HG02571 (cell line): ENCODE measurements around the gene TENM4.
"Not testable (repeated sequence)": the region's sequence is repeated elsewhere in the genome, so short reads cannot be mapped to it uniquely, and the experiment has no call there.

ENCODE experiments used
- ATAC-seq: cut with Tn5 transposase; IDR thresholded peaks from one replicate; pipeline ENCODE4 v1.9.1; 2021; ENCODE audit warnings: mild to moderate bottlenecking, moderate library complexity; ENCODE audit not compliant: unreplicated experiment

Gene TENM4

GRCh38 chr11:79226126-79226525, 214.7 kb downstream of the TENM4 start:
- no peak for ATAC-seq

DNA sequence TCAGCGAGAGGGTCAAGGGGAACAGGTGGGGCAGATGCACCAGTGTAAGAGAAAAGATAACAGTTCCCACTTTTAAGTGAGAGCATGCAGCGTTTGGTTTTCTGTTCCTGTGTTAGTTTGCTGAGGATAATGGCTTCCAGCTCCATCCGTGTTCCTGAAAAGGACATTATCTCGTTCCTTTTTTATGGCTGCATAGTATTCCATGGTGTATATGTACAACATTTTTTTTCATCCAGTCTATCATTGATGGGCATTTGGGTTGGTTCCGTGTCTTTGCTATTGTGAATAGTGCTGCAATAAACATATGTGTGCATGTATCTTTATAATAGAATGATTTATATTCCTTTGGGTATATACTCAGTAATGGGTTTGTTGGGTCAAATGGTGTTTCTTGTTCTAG, 218.7 kb downstream of the TENM4 start:
- not testable (repeated sequence) for ATAC-seq

- no peak for ATAC-seq
Observed at GRCh38 chr11:79221444-79222130, 219.2 kb downstream of the TENM4 start.

DNA sequence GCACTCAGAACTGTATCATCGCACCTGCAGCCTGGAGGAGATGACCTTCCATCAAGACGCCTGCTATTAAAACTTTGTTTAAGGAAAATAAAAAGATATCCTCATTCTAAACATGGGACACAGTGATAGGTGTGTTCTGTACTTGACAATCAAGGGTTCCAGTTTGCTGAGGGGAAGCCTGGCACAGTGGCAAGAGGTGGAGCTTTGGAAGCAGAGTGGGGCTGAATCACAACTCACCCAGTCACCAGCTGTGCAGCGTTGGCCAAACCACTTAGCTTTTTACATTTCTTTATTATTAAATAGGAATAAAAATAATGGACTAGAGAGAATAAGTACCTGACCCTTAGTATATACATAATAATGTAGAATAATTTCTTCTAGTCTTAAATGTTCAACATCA, 220.7 kb downstream of the TENM4 start:
- ATAC-seq, result no peak

- no peak for ATAC-seq
Observed at GRCh38 chr11:79219186-79220045, 221.4 kb downstream of the TENM4 start.

DNA sequence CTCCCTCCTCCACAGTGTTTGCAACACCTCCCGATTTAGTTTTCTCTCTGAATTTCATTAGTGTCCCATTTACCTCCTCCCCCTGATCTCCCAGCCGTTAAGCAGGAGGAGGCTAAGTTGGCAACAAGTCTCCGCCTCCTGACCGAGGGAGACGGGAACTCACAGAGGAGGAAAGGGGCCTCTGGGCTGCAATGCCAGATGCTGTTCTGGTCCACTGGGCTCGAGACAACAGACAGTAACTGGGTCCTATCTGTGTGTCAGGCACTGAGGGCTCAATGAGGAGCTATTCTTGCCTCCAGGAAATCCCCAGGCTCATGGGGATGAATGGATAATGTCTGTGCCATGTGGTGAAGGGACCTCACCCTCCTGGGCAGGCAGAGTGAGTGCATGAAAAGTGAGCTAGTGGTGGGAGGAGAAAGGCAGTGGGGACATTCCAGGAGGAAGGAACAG, 228.1 kb downstream of the TENM4 start:
- no peak for ATAC-seq

- no peak for ATAC-seq
Observed at GRCh38 chr11:79209540-79210266, 231.1 kb downstream of the TENM4 start.

GRCh38 chr11:79208126-79208525, 232.7 kb downstream of the TENM4 start:
- ATAC-seq, result no peak

DNA sequence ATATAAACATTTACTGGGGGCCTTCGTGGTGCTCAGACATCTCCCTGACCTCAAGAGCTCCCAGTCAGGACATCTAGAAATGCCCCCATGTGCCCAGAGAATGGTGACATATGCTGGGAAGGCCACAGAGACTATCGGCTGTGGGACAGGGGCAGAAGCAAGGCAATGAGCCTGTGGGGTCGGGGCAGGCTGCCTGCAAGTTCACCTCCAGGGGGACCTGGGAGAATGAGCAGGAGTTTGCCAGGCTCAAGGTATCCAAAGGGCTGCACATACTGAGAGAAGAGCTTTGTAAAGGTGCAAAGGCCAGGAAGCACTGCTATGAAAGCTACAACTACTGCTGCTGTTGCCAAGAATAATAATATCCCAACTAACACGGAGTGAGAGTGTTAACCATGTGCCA, 233.9 kb downstream of the TENM4 start:
- no peak for ATAC-seq

DNA sequence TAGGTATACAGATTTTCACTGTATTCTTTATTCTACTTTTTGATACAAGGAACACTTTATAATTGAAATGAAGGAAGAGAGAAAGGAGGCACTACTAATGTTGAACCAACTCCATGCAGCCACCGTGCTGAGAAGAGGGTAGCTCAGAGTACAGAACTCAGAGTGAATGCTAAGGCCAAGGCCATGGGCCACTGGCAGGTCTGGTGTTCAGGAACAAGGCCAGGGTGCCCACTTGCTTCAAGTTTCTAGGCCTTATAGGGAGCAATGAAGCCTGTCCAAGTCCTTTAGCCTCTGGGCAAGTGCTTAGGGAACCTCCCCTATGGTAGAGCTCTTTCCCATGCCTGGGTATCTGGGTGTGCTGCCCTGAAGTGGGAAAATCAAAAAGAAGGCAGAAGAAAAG, 235.0 kb downstream of the TENM4 start:
- ATAC-seq, result no peak

DNA sequence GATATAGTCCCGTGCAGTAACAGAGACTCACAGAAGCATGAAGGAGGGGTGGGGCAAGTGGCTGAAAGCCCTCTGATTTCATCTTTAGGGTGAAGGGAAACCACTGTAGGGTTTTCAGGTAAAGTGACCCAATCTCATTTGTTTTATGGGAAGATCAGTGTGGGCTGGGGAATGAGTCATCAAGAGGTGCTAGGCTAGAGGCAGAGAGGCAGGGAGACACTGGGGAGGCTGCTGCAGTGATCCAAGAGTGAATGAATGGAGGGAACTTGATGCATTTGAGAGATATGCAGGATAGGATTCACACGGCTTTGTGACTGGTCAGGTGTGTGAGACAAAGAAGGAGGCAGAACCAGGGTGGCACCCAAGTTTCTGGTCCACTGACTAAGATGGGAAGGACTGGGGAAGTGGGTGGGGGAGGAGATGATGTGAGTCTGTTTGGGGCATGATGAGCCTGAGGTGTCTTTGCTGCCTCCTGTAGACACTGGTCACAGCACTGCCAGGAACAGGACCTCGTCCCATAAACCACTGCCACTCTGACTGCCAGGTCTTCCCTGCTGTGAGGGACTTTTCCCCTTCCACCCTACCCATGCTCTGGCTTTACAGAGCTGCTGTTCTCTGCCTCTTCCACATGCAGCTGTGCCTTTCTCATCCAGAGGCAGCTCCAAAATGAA, 239.0 kb downstream of the TENM4 start:
- no peak for ATAC-seq

DNA sequence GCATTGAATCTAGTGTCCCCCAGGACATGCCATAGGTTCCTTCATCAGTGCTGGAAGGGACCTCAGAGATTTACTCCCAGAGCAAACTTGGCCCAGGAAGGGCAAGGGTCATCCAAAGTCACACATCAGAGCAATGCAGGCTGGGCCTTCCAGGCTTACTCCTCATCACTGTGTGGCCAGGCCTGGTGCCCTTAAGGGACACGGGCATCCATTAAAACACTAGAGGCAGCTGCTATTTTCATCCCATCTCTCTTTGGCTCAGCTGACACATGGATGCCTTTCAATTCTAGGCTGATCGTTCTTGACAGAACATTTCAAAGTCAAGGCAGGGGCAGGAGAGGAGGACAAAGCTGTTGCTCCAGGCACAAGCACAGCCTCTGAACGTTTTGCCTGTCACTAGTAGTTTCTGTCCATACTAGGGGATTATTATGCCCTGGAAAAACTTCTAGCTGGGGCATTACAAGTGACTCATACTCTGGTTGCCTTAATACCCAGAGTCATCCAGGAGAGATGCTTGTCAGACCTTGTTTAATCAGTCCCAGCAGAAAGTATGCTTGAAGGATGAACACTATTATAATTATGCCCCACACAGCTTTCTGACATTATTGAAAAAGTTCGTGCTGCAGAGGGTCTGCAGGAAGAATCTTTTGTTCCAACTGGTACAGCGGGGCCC, 240.3 kb downstream of the TENM4 start:
- ATAC-seq, result no peak

- no peak for ATAC-seq
Observed at GRCh38 chr11:79199729-79200354, 241.0 kb downstream of the TENM4 start.

GRCh38 chr11:79198898-79199250, 242.0 kb downstream of the TENM4 start:
- ATAC-seq, result no peak

DNA sequence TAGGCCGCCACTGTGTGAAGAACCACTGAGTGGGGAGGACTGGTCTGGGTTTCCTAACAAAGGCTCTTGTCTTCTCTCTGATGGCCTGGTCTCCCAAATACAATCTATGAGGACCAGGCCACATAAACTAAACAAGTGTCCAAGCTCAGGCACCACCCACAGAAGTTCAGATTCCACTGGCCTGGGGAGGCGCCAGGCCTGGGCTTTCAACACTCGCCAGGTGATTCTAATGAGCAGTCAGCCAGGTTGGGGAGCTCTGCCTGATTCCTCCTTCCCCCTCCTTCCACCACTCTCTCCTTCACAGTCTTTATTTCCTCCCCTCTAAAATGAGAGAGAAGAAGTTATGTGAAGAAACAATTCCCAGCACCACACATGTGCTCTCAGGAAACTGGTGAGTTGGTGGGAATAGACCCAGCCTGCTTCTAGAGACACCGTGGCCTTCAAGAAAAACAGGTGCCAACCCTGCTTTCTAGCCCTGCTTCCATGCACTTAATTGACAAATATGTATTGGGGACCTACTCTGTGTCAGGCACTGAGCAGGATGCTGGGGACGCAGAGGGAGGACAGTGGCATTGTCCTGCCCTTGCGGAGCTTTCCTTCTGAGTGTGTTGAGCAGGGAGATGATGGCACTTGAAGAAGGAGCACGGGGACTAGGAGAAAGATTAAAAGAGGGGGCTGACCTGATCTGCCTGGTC, 242.5 kb downstream of the TENM4 start:
- no peak for ATAC-seq

GRCh38 chr11:79196950-79197349, 243.9 kb downstream of the TENM4 start:
- ATAC-seq, result no peak

DNA sequence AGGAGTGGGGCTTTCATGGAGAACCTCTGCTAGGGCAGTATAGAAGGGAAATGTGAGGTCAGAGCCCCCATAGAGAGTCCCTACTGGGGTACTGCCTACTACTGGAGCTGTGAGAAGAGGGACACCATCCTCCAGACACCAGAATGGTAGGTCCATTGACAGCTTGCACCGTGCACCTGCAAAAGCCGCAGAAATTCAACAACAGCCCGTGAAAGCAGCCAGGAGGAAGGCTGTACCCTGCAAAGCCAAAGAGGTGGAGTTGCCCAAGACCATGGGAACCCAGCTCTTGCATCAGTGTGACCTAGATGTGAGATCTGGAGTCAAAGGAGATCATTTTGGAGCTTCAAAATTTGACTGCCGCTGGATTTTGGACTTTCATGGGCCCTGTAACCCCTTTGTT, 245.6 kb downstream of the TENM4 start:
- no peak for ATAC-seq

GRCh38 chr11:79193663-79194310, 247.0 kb downstream of the TENM4 start:
- no peak for ATAC-seq

- ATAC-seq, result no peak
Observed at GRCh38 chr11:79192836-79193235, 248.0 kb downstream of the TENM4 start.
